Mesendoderm (in vitro differentiated cells): ENCODE results near the gene MVD.

Experiments used
- DNase-seq: peaks from one replicate; pipeline ENCODE4 v3.0.0; 2013
- H2AK5ac ChIP-seq: 2 replicates; pipeline ENCODE4 v1.6.1; 2013; ENCODE audit warnings: low read length, inconsistent platforms
- H2BK120ac ChIP-seq: 2 replicates; pipeline ENCODE4 v1.6.1; 2013; ENCODE audit warnings: low read depth, mild to moderate bottlenecking, low read length, moderate library complexity, mixed read lengths
- H2BK15ac ChIP-seq: replicated peaks from 2 replicates; pipeline ENCODE4 v1.6.1; 2013; ENCODE audit warnings: low read depth, mild to moderate bottlenecking, moderate library complexity
- H2BK5ac ChIP-seq: 2 replicates; pipeline ENCODE4 v1.6.1; 2013; ENCODE audit warnings: low read length, inconsistent platforms
- H3K18ac ChIP-seq: 2 replicates; pipeline ENCODE4 v1.6.1; 2013; ENCODE audit warnings: mild to moderate bottlenecking, low read length, mixed read lengths
- H3K23ac ChIP-seq: one replicate; pipeline ENCODE4 v1.6.1; 2013; ENCODE audit warnings: low read length
- H3K27ac ChIP-seq: 2 replicates; pipeline ENCODE4 v1.5.1; 2013; ENCODE audit warnings: low read depth, mild to moderate bottlenecking, inconsistent platforms, low read length, moderate library complexity
- H3K27me3 ChIP-seq: 2 replicates; pipeline ENCODE4 v1.6.1; 2013; ENCODE audit warnings: low read length, control low read depth, mild to moderate bottlenecking, inconsistent platforms; ENCODE audit not compliant: insufficient read depth, poor library complexity
- H3K36me3 ChIP-seq: 2 replicates; pipeline ENCODE4 v1.6.1; 2013; ENCODE audit warnings: low read length, inconsistent platforms; ENCODE audit not compliant: control insufficient read depth, insufficient read depth
- H3K4ac ChIP-seq: one replicate; pipeline ENCODE4 v1.6.1; 2013; ENCODE audit warnings: low read depth, mild to moderate bottlenecking, low read length, moderate library complexity
- H3K4me1 ChIP-seq: 2 replicates; pipeline ENCODE4 v1.6.1; 2013; ENCODE audit warnings: low read depth, low read length, inconsistent platforms; ENCODE audit not compliant: control insufficient read depth
- H3K4me2 ChIP-seq: 2 replicates; pipeline ENCODE4 v1.6.1; 2013; ENCODE audit warnings: low read length
- H3K4me3 ChIP-seq: 2 replicates; pipeline ENCODE4 v1.5.1; 2013; ENCODE audit warnings: mild to moderate bottlenecking, low read length
- H3K56ac ChIP-seq: one replicate; pipeline ENCODE4 v1.6.1; 2013; ENCODE audit warnings: low read length
- H3K79me1 ChIP-seq: 2 replicates; pipeline ENCODE4 v1.6.1; 2013; ENCODE audit warnings: low read length, inconsistent platforms
- H3K79me2 ChIP-seq: 2 replicates; pipeline ENCODE4 v1.6.1; 2013; ENCODE audit warnings: mild to moderate bottlenecking, low read length; ENCODE audit not compliant: control insufficient read depth, insufficient read depth
- H3K9ac ChIP-seq: 2 replicates; pipeline ENCODE4 v1.6.1; 2013; ENCODE audit warnings: low read length, inconsistent platforms
- H4K5ac ChIP-seq: one replicate; pipeline ENCODE4 v1.6.1; 2013; ENCODE audit warnings: low read length
- H4K8ac ChIP-seq: one replicate; pipeline ENCODE4 v1.6.1; 2013; ENCODE audit warnings: low read depth, mild to moderate bottlenecking, control low read depth, low read length, moderate library complexity
- WGBS: extraction: QIAGEN DNeasy Blood & Tissue Kit; methylation state at CpG from one replicate; pipeline ENCODE4 v1.1.7; 2013; ENCODE audit warnings: low lambda C conversion rate, missing lambda C conversion rate; ENCODE audit not compliant: insufficient coverage; ENCODE audit errors: extremely low coverage; 5-methylcytosine and 5-hydroxymethylcytosine counted together

Gene MVD

GRCh38 chr16:88694221-88695087 is 31.6 kb upstream of the MVD start:
- whole genome bisulfite sequencing = no CpG with 5 or more reads among the region's 37 CpGs
- DNase-seq = no peak
- no peak overlapping the region for H3K4ac ChIP-seq
- no peak overlapping the region for H2BK5ac ChIP-seq
- H3K4me2 ChIP-seq = no peak overlapping the region
- H3K79me1 ChIP-seq = no peaks in the 10 kb centered on the region
- H2BK15ac ChIP-seq = no peak overlapping the region
- H3K27ac ChIP-seq = no peak overlapping the region
- H3K18ac ChIP-seq = no peak overlapping the region
- H2AK5ac ChIP-seq = no peak overlapping the region
- H2BK120ac ChIP-seq = no peak overlapping the region
- H3K9ac ChIP-seq = no peak overlapping the region
- H4K5ac ChIP-seq = no peak overlapping the region
- no peak overlapping the region for H3K23ac ChIP-seq
- no peaks in the 10 kb centered on the region for H3K79me2 ChIP-seq
- no peak overlapping the region for H3K4me3 ChIP-seq
- H3K4me1 ChIP-seq = no peaks in the 10 kb centered on the region
- no peak overlapping the region for H4K8ac ChIP-seq
- H3K36me3 ChIP-seq = no peaks in the 10 kb centered on the region
- H3K56ac ChIP-seq = no peak overlapping the region
- no peaks in the 10 kb centered on the region for H3K27me3 ChIP-seq

- Histone ChIP-seq H2BK15ac (no peak overlapping the region), H3K23ac (no peak overlapping the region), H2AK5ac (no peak overlapping the region), H3K27ac (no peak overlapping the region), H3K4me3 (no peak overlapping the region), H3K79me2 (no peaks in the 10 kb centered on the region), H3K36me3 (no peaks in the 10 kb centered on the region), H3K79me1 (no peaks in the 10 kb centered on the region), H3K18ac (no peak overlapping the region), H3K4me1 (no peaks in the 10 kb centered on the region), H3K4me2 (no peak overlapping the region), H3K4ac (no peak overlapping the region), H4K5ac (no peak overlapping the region), H3K9ac (no peak overlapping the region), H4K8ac (no peak overlapping the region), H3K56ac (no peak overlapping the region), H2BK5ac (no peak overlapping the region), H2BK120ac (no peak overlapping the region), H3K27me3 (no peaks in the 10 kb centered on the region)
- DNase-seq = no peak
- WGBS = no CpG with 5 or more reads among the region's 39 CpGs
These were observed 30.7 kb upstream of the MVD start for GRCh38 chr16:88693420-88694177.

GRCh38 chr16:88692861-88693260 is 30.0 kb upstream of the MVD start:
- no peak overlapping the region for H3K27ac ChIP-seq
- H3K27me3 ChIP-seq = no peaks in the 10 kb centered on the region
- no peak overlapping the region for H4K5ac ChIP-seq
- H3K56ac ChIP-seq = no peak overlapping the region
- H3K4ac ChIP-seq = no peak overlapping the region
- H3K4me1 ChIP-seq = no peaks in the 10 kb centered on the region
- H3K23ac ChIP-seq = no peak overlapping the region
- H3K4me2 ChIP-seq = no peak overlapping the region
- H3K9ac ChIP-seq = no peak overlapping the region
- WGBS = no CpG with 5 or more reads among the region's 10 CpGs
- no peak overlapping the region for H3K4me3 ChIP-seq
- no peak for DNase-seq
- no peak overlapping the region for H3K18ac ChIP-seq
- no peak overlapping the region for H2AK5ac ChIP-seq
- H4K8ac ChIP-seq = no peak overlapping the region
- H2BK15ac ChIP-seq = no peak overlapping the region
- no peaks in the 10 kb centered on the region for H3K79me1 ChIP-seq
- no peaks in the 10 kb centered on the region for H3K79me2 ChIP-seq
- H3K36me3 ChIP-seq = no peaks in the 10 kb centered on the region
- H2BK120ac ChIP-seq = no peak overlapping the region
- no peak overlapping the region for H2BK5ac ChIP-seq

- DNase-seq = no peak
- Histone ChIP-seq H3K79me2 (no peaks in the 10 kb centered on the region), H3K27me3 (no peaks in the 10 kb centered on the region), H3K56ac (no peak overlapping the region), H3K4me3 (no peak overlapping the region), H3K4me2 (no peak overlapping the region), H2BK120ac (no peak overlapping the region), H3K9ac (no peak overlapping the region), H3K36me3 (no peaks in the 10 kb centered on the region), H4K5ac (no peak overlapping the region), H2BK15ac (no peak overlapping the region), H2AK5ac (no peak overlapping the region), H3K27ac (no peak overlapping the region), H3K23ac (no peak overlapping the region), H3K4ac (no peak overlapping the region), H2BK5ac (no peak overlapping the region), H4K8ac (no peak overlapping the region), H3K18ac (no peak overlapping the region), H3K4me1 (no peaks in the 10 kb centered on the region), H3K79me1 (no peaks in the 10 kb centered on the region)
- no CpG with 5 or more reads among the region's 26 CpGs for WGBS
These were observed 29.2 kb upstream of the MVD start for GRCh38 chr16:88691924-88692560.

GRCh38 chr16:88691129-88691813 is 28.4 kb upstream of the MVD start:
- H3K4me1 ChIP-seq = no peaks in the 10 kb centered on the region
- no CpG with 5 or more reads among the region's 33 CpGs for WGBS
- no peak overlapping the region for H2BK120ac ChIP-seq
- no peak for DNase-seq
- H3K9ac ChIP-seq = no peak overlapping the region
- H3K4me2 ChIP-seq = no peak overlapping the region
- H4K8ac ChIP-seq = no peak overlapping the region
- no peak overlapping the region for H2AK5ac ChIP-seq
- H3K27ac ChIP-seq = no peak overlapping the region
- no peaks in the 10 kb centered on the region for H3K79me1 ChIP-seq
- H3K4ac ChIP-seq = no peak overlapping the region
- no peak overlapping the region for H3K4me3 ChIP-seq
- peaks cover 2% of the 10 kb centered on the region for H3K27me3 ChIP-seq
- no peak overlapping the region for H3K56ac ChIP-seq
- H3K36me3 ChIP-seq = no peaks in the 10 kb centered on the region
- no peak overlapping the region for H4K5ac ChIP-seq
- no peaks in the 10 kb centered on the region for H3K79me2 ChIP-seq
- H2BK15ac ChIP-seq = no peak overlapping the region
- no peak overlapping the region for H3K23ac ChIP-seq
- no peak overlapping the region for H3K18ac ChIP-seq
- H2BK5ac ChIP-seq = no peak overlapping the region
